Stomach (tissue), 9 donors: ENCODE measurements around the gene MRPL23. TPM values are rescaled to one million over a fixed set of nuclear protein-coding genes. Genes with fewer than 3 reads are reported as not detected.

Experiments used
- DNase-seq, 2 donors: peaks; one replicate each; pipeline versions ENCODE4 v3.0.0 to v3.0.0-alpha.2; 2013 to 2019
- H3K27ac ChIP-seq, 5 donors: fragments of 200-600 bp in 4 of 5; sonication (generic) in 4 of 5; one replicate each; pipeline ENCODE4 v1.5.1; 2013 to 2019; ENCODE audit warnings: mild to moderate bottlenecking in 1 of 5, moderate library complexity in 1 of 5
- H3K27me3 ChIP-seq, 3 donors: fragments of 200-600 bp; sonication (generic); one replicate each; pipeline ENCODE4 v1.5.1; 2017 to 2019; ENCODE audit warnings: mixed run types in 1 of 3
- H3K36me3 ChIP-seq, 4 donors: fragments of 200-600 bp; sonication (generic); 1 replicate in 3 of 4; 2 replicates in 1 of 4; pipeline ENCODE4 v1.5.1; 2016 to 2019
- H3K4me1 ChIP-seq, 4 donors: fragments of 200-600 bp; sonication (generic); one replicate each; pipeline ENCODE4 v1.5.1; 2016 to 2019
- H3K4me3 ChIP-seq, 4 donors: fragments of 200-600 bp; sonication (generic) in 3 of 4; one replicate each; pipeline ENCODE4 v1.5.1; 2016 to 2019; ENCODE audit warnings: mild to moderate bottlenecking in 1 of 4
- H3K9me3 ChIP-seq, 4 donors: fragments of 200-600 bp; sonication (generic); one replicate each; pipeline ENCODE4 v1.5.1; 2016 to 2019
- EP300 ChIP-seq: sonication (generic); formaldehyde crosslinking; IDR thresholded peaks from one replicate; pipeline ENCODE4 v1.6.1; 2017; ENCODE audit warnings: antibody characterized with exemption
- POLR2A ChIP-seq, 4 donors: fragments of 450-650 bp; IDR thresholded peaks; one replicate each; pipeline ENCODE4 v1.6.1; 2016; ENCODE audit warnings: antibody characterized with exemption in 4 of 4, control low read depth in 2 of 4, mild to moderate bottlenecking in 1 of 4, moderate library complexity in 1 of 4
- POLR2AphosphoS5 ChIP-seq, 3 donors: sonication (generic); formaldehyde crosslinking; IDR thresholded peaks; one replicate each; pipeline ENCODE4 v1.6.1; 2016; ENCODE audit warnings: antibody characterized with exemption in 3 of 3
- WGBS, 5 donors: extraction: QIAGEN DNeasy Blood & Tissue Kit in 3 of 5; methylation state at CpG; one replicate each; pipeline versions ENCODE4 v1.1.5 to v1.1.7; 2013 to 2018; 5-methylcytosine and 5-hydroxymethylcytosine counted together
- intact Hi-C: fragments of 100-400 bp; cut with DNase I; formaldehyde crosslinking; loops from one replicate; pipeline ENCODE4 v1.15.1; 2023; ENCODE audit warnings: low total_unique reads
- polyA plus RNA-seq, 3 donors: library from polyadenylated mRNA; stranded (reverse); fragments of 200-250 nt; gene quantifications; one replicate each; pipeline ENCODE4 v1.2.3, GENCODE V29; 2013
- total RNA-seq, 5 donors: library from RNA; depleted of rRNA; stranded (reverse); fragments of >200 nt; gene quantifications; one replicate each; pipeline versions ENCODE4 v1.1.0 to v1.2.3, GENCODE V29; 2014 to 2016
- TF ChIP-seq, protein P1 (sequence below), 7 experiments: fragments of 450-650 bp in 4 of 7; fragments of 200-600 bp in 3 of 7; sonication (generic) in 3 of 7; IDR thresholded peaks; one replicate each; pipeline ENCODE4 v1.5.1; 2016 to 2019; ENCODE audit warnings: antibody characterized with exemption in 7 of 7, control low read depth in 2 of 7, mild to moderate bottlenecking in 1 of 7
- donor health status: healthy with polysubstance abuse.
- donor health status: Bipolar disorder and iron deficiency.
- donor health status: healthy.

MRPL23 gene
- total and polyA plus RNA-seq, 8 donors, result 14.0 to 317 (median 113) TPM

DNA sequence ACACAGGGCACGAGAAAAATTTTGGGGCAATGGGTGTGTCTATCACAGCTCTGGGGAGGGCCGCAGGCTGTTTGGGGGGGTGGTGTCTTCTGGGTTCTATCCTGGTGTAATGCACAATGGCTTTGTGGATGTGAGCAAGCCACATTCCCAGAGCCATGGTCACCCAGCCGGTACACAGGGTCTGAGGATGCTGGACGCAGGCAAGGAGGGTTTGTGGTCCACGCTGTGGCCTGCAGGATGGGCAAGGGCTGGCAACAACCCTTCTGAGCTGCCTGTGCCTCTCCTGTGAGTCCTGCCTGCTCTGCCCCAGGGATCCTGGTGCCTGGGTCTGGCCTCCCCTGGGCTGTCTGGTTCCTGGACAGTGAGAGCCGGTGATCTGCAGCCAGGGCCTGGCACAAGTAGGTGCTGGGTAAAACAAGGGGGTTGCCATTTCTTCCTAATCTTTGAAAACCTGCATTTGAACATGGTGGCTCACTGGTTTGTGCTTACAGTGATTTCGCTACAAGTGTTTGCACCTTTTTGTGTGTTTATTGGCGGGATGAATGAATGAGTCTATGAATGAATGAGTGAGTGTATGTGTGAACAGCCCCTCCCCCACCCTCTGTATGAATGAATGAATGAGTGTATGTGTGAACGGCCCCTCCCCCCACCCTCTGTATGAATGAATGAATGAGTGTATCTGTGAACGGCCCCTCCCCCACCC is 4.4 kb upstream of the MRPL23 start:
- no peaks in the 10 kb centered on the region for H3K36me3 ChIP-seq
- WGBS, 5 donors, result 82 to 90% (median 87%) methylated on average over 10 of the region's 10 CpGs
- TF ChIP-seq POLR2AphosphoS5 (IDR thresholded peaks at IDR 0.05) (no peak), EP300 (no peak), POLR2A (IDR thresholded peaks at IDR 0.05) (no peak)
- TF ChIP-seq, protein P1, sequence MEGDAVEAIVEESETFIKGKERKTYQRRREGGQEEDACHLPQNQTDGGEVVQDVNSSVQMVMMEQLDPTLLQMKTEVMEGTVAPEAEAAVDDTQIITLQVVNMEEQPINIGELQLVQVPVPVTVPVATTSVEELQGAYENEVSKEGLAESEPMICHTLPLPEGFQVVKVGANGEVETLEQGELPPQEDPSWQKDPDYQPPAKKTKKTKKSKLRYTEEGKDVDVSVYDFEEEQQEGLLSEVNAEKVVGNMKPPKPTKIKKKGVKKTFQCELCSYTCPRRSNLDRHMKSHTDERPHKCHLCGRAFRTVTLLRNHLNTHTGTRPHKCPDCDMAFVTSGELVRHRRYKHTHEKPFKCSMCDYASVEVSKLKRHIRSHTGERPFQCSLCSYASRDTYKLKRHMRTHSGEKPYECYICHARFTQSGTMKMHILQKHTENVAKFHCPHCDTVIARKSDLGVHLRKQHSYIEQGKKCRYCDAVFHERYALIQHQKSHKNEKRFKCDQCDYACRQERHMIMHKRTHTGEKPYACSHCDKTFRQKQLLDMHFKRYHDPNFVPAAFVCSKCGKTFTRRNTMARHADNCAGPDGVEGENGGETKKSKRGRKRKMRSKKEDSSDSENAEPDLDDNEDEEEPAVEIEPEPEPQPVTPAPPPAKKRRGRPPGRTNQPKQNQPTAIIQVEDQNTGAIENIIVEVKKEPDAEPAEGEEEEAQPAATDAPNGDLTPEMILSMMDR (IDR thresholded peaks at IDR 0.05), result no peak
- H3K27ac ChIP-seq, result no peak overlapping the region
- intact Hi-C loops, result no loop called here
- peaks cover 0 to 10% (median 9%) of the 10 kb centered on the region in 4 donors for H3K4me1 ChIP-seq
- H3K27me3 ChIP-seq, result peaks cover 0 to 15% (median 0%) of the 10 kb centered on the region in 3 donors
- H3K4me3 ChIP-seq, result no peak overlapping the region
- H3K9me3 ChIP-seq, result no peaks in the 10 kb centered on the region
- no peak for DNase-seq

DNA sequence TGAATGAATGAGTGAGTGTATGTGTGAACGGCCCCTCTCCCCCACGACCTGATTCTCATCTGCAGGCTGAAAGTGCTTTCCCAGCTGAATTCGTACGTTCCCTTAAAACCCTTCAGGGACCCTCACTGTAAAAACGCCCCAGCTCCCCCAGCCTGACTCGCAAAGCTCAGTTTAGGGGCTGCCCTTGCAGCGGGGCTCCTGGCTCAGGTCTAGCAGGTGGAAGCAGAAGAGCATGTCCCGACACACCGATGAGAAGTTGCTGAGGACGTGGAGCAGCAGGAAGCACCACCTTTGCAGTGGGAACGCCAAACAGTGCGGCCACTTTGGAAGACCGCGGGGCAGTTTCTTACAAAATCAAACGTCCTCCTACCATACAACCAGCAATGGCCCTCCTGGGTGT is 3.6 kb upstream of the MRPL23 start:
- Histone ChIP-seq H3K36me3 (no peaks in the 10 kb centered on the region), H3K27me3 (peaks cover 0 to 8% (median 0%) of the 10 kb centered on the region in 3 donors), H3K4me3 (no peak overlapping the region), H3K27ac (no peak overlapping the region), H3K4me1 (peaks cover 0 to 8% (median 8%) of the 10 kb centered on the region in 4 donors), H3K9me3 (no peaks in the 10 kb centered on the region)
- intact Hi-C loops, result no loop called here
- WGBS, 5 donors, result 59 to 74% (median 68%) methylated on average over 13 to 15 of the region's 15 CpGs
- TF ChIP-seq, protein P1 (IDR thresholded peaks at IDR 0.05), result no peak
- TF ChIP-seq POLR2A (IDR thresholded peaks at IDR 0.05) (no peak), EP300 (no peak), POLR2AphosphoS5 (IDR thresholded peaks at IDR 0.05) (no peak)
- DNase-seq, result no peak

DNA sequence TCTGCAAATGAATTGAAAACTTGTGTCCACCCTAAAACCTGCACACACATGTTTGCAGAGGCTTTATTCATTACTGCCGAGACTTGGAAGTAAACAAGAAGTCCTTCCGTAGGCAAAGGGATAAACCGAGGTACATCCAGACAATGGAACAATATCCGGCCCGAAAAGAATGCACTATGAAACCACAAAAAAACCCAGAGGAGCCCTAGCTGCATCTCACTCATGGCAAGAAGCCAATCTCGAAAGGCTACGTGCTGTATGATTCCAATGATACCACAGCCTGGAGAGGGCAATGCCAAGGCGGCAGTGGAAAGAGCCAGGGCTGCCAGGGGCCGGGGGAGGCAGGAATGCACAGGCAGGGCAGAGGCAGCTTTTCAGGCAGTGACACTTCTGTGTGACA is 3.2 kb upstream of the MRPL23 start:
- no peak for DNase-seq
- Histone ChIP-seq H3K9me3 (no peaks in the 10 kb centered on the region), H3K36me3 (no peaks in the 10 kb centered on the region), H3K27ac (no peak overlapping the region), H3K4me1 (peaks cover 0 to 5% (median 4%) of the 10 kb centered on the region in 4 donors), H3K4me3 (no peak overlapping the region), H3K27me3 (peaks cover 0 to 4% (median 0%) of the 10 kb centered on the region in 3 donors)
- no peak for TF ChIP-seq POLR2A (IDR thresholded peaks at IDR 0.05)
- no peak for TF ChIP-seq POLR2AphosphoS5 (IDR thresholded peaks at IDR 0.05)
- TF ChIP-seq, protein P1 (IDR thresholded peaks at IDR 0.05), result no peak
- TF ChIP-seq EP300, result no peak
- intact Hi-C loops, result no loop called here
- 28 to 54% (median 41%) methylated on average over 9 of the region's 9 CpGs for WGBS, 5 donors

DNA sequence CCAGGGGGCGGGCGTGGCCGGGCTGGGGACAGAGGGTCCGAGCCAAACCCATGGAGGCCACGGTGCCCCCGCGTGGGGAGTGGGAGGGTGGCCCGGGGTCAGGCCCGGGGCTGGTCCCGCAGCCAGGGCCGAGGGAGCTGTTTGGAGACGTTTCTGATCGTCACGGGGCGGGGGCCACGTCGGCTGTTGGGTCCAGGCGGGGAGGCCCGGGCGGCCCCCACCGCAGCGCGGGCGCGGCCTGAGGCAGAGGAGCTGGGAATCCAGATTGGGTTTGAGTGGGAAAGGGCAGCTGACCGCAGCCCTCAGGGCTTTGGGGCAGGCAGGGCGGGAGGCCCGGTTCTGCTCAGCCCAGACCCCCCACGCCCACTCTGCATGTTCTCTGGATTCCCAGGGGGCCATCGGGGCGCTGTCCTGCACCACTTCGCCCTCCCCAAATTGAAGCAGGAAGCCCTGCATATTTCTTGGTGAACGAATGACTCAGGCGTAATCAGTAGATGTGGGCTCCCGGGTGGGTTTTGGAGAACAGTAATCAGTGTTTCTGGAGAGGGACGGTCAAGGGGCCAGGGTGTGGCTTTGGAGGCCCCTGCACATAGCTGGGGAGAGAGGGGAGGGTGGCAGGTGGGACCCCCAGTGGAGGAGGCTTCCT is 583 bp downstream of the MRPL23 start:
- Histone ChIP-seq H3K4me1 (no peaks in the 10 kb centered on the region), H3K27ac (no peak overlapping the region), H3K9me3 (no peaks in the 10 kb centered on the region), H3K36me3 (no peaks in the 10 kb centered on the region), H3K27me3 (no peaks in the 10 kb centered on the region), H3K4me3 (no peak overlapping the region)
- no CpG with 5 or more reads among the region's 36 CpGs for WGBS, 5 donors
- TF ChIP-seq, protein P1 (IDR thresholded peaks at IDR 0.05), result no peak
- no peak for TF ChIP-seq EP300
- TF ChIP-seq POLR2A (IDR thresholded peaks at IDR 0.05), result no peak
- no peak for TF ChIP-seq POLR2AphosphoS5 (IDR thresholded peaks at IDR 0.05)
- no peak for DNase-seq
- intact Hi-C loops, result no loop called here
